Coronary artery (tissue), 2 donors: ENCODE results near the gene ACOD1.

ENCODE experiments used
- DNase-seq: peaks from one replicate; pipeline ENCODE4 v3.0.0-alpha.2; 2017; ENCODE audit warnings: low spot score
- H3K27ac ChIP-seq, 2 donors: fragments of 200-600 bp; sonication (generic); one replicate each; pipeline ENCODE4 v1.5.1; 2016 to 2019
- H3K4me3 ChIP-seq: fragments of 200-600 bp; sonication (generic); 2 replicates; pipeline ENCODE4 v1.5.1; 2016; ENCODE audit warnings: mild to moderate bottlenecking, moderate library complexity
- CTCF ChIP-seq: fragments of 200-600 bp; sonication (generic); IDR thresholded peaks from one replicate; pipeline ENCODE4 v1.5.1; 2019; ENCODE audit warnings: antibody characterized with exemption

The ACOD1 gene

GRCh38 chr13:76965759-76966421, 17.6 kb downstream of the ACOD1 start:
- Histone ChIP-seq H3K27ac (no peak overlapping the region), H3K4me3 (no peak overlapping the region)
- no peak for DNase-seq
- TF ChIP-seq CTCF = no peak

GRCh38 chr13:76967031-76967430, 18.7 kb downstream of the ACOD1 start:
- no peak for DNase-seq
- H3K27ac ChIP-seq = no peak overlapping the region
- TF ChIP-seq CTCF = no peak
- no peak overlapping the region for H3K4me3 ChIP-seq

- H3K27ac ChIP-seq = no peak overlapping the region
- H3K4me3 ChIP-seq = no peak overlapping the region
- no peak for TF ChIP-seq CTCF
- no peak for DNase-seq
Measured at GRCh38 chr13:76968041-76968440, 19.7 kb downstream of the ACOD1 start.

- H3K4me3 ChIP-seq = no peak overlapping the region
- DNase-seq = no peak
- no peak overlapping the region for H3K27ac ChIP-seq
- no peak for TF ChIP-seq CTCF
Measured at GRCh38 chr13:76969488-76970365, 21.4 kb downstream of the ACOD1 start.

GRCh38 chr13:76971215-76971614, 22.9 kb downstream of the ACOD1 start:
- TF ChIP-seq CTCF = no peak
- no peak for DNase-seq
- Histone ChIP-seq H3K27ac (no peak overlapping the region), H3K4me3 (no peak overlapping the region)

- Histone ChIP-seq H3K4me3 (no peak overlapping the region), H3K27ac (no peak overlapping the region)
- TF ChIP-seq CTCF = no peak
- DNase-seq = no peak
Measured at GRCh38 chr13:76971851-76972829, 23.8 kb downstream of the ACOD1 start.
